Measurements from ENCODE around the gene TBC1D8B. TPM values are rescaled to one million over a fixed set of nuclear protein-coding genes. Genes with fewer than 3 reads are reported as not detected.

The TBC1D8B gene
- polyA plus RNA-seq, 1 of the 3 experiments (the other 2 are of a cell fraction), result 0.03 TPM

DNA sequence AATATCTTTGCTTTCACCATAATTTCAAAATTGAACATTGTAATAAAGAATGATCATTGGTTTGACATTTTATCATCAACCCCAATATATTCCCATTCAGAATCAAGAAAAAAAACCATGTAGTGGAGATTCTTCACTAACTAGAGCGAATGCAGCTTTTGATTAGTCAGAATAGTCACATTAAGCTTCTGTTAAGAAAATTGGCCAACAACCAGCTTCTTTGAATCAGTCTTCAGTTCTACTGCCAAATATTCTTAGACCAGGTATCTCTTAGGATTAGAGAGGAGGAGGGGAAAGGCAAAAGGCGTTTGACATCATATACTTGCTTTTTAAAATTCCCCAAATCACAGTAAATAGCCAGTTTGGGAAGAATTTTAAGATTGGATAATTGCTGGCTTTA lies 22.2 kb upstream of the TBC1D8B start:
- Histone ChIP-seq H3K27me3 (ENCODE audit: insufficient read depth) (peaks cover 14% of the 10 kb centered on the region), H3K36me3 (replicated peaks in 1 of 2; ENCODE audit: control insufficient read depth in 1 of 2, insufficient read depth in 2 of 2, low read length in 1 of 2) (no peaks in the 10 kb centered on the region), H3K9me2 (no peaks in the 10 kb centered on the region), H3K9me3 (no peaks in the 10 kb centered on the region), H3K4me2 (no peak overlapping the region), H3K27ac (ENCODE audit: low read depth in 2 of 2, low read length in 1 of 2) (no peak overlapping the region), H3K79me2 (ENCODE audit: insufficient read depth) (no peaks in the 10 kb centered on the region), H4K20me1 (ENCODE audit: insufficient read depth) (no peaks in the 10 kb centered on the region), H3F3A (replicated peaks; ENCODE audit: insufficient read depth) (no peaks in the 10 kb centered on the region), H2AFZ (ENCODE audit: low read depth) (no peak overlapping the region), H3K4me1 (ENCODE audit: control insufficient read depth in 1 of 2, insufficient read depth in 2 of 2, low read depth in 1 of 2, low read length in 1 of 2) (no peaks in the 10 kb centered on the region), H3K4me3 (ENCODE audit: low read depth in 2 of 2, low read length in 1 of 2) (no peak overlapping the region), H3K9ac (no peak overlapping the region)
- 2% methylated on average over 2 of the region's 2 CpGs for WGBS (ENCODE audit: low lambda C conversion rate)
- POLR2A ChIA-PET, result no interaction called here
- no peak for TF ChIP-seq SMC3 (IDR thresholded peaks at IDR 0.05; ENCODE audit: low read depth, low read length)
- TF ChIP-seq, protein P1, sequence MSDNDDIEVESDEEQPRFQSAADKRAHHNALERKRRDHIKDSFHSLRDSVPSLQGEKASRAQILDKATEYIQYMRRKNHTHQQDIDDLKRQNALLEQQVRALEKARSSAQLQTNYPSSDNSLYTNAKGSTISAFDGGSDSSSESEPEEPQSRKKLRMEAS (IDR thresholded peaks at IDR 0.05; ENCODE audit: low read depth), result no peak
- CTCF ChIA-PET, result no interaction called here
- DNase-seq, result no peak

- ChIA-PET POLR2A (no interaction called here), CTCF (no interaction called here)
- H3K9ac ChIP-seq, result no peak overlapping the region
- H2AFZ ChIP-seq (ENCODE audit: low read depth), result no peak overlapping the region
- H3K4me3 ChIP-seq (ENCODE audit: low read depth in 2 of 2, low read length in 1 of 2), result no peak overlapping the region
- TF ChIP-seq EP300 (IDR thresholded peaks at IDR 0.05; ENCODE audit: borderline replicate concordance in 1 of 2, low read depth in 1 of 2, low read length in 1 of 2), result no peak
- no peaks in the 10 kb centered on the region for H3K36me3 ChIP-seq (replicated peaks in 1 of 2; ENCODE audit: control insufficient read depth in 1 of 2, insufficient read depth in 2 of 2, low read length in 1 of 2)
- H4K20me1 ChIP-seq (ENCODE audit: insufficient read depth), result no peaks in the 10 kb centered on the region
- H3K27ac ChIP-seq (ENCODE audit: low read depth in 2 of 2, low read length in 1 of 2), result no peak overlapping the region
- H3K27me3 ChIP-seq (ENCODE audit: insufficient read depth), result peaks cover 14% of the 10 kb centered on the region
- no peaks in the 10 kb centered on the region for H3K9me2 ChIP-seq
- H3K4me2 ChIP-seq, result no peak overlapping the region
- H3F3A ChIP-seq (replicated peaks; ENCODE audit: insufficient read depth), result no peaks in the 10 kb centered on the region
- H3K4me1 ChIP-seq (ENCODE audit: control insufficient read depth in 1 of 2, insufficient read depth in 2 of 2, low read depth in 1 of 2, low read length in 1 of 2), result no peaks in the 10 kb centered on the region
- DNase-seq, result no peak
- WGBS (ENCODE audit: low lambda C conversion rate), result 0% methylated on average over 1 of the region's 1 CpG
- H3K79me2 ChIP-seq (ENCODE audit: insufficient read depth), result no peaks in the 10 kb centered on the region
- no peaks in the 10 kb centered on the region for H3K9me3 ChIP-seq
Measured at GRCh38 chrX:106780664-106781377, 21.7 kb upstream of the TBC1D8B start.

- Histone ChIP-seq H4K20me1 (ENCODE audit: insufficient read depth) (no peaks in the 10 kb centered on the region), H3K36me3 (replicated peaks in 1 of 2; ENCODE audit: control insufficient read depth in 1 of 2, insufficient read depth in 2 of 2, low read length in 1 of 2) (no peaks in the 10 kb centered on the region), H3K9me2 (no peaks in the 10 kb centered on the region), H3K9me3 (no peaks in the 10 kb centered on the region), H3K4me1 (ENCODE audit: control insufficient read depth in 1 of 2, insufficient read depth in 2 of 2, low read depth in 1 of 2, low read length in 1 of 2) (no peaks in the 10 kb centered on the region), H3K79me2 (ENCODE audit: insufficient read depth) (no peaks in the 10 kb centered on the region), H3K27me3 (ENCODE audit: insufficient read depth) (peaks cover 14% of the 10 kb centered on the region; the same call in 1 of the 2 replicates), H3K9ac (no peak overlapping the region), H3K27ac (ENCODE audit: low read depth in 2 of 2, low read length in 1 of 2) (no peak overlapping the region), H2AFZ (ENCODE audit: low read depth) (no peak overlapping the region), H3F3A (replicated peaks; ENCODE audit: insufficient read depth) (no peaks in the 10 kb centered on the region), H3K4me3 (ENCODE audit: low read depth in 2 of 2, low read length in 1 of 2) (no peak overlapping the region), H3K4me2 (no peak overlapping the region)
- ChIA-PET POLR2A (no interaction called here), CTCF (no interaction called here)
- no peak for DNase-seq
- WGBS (ENCODE audit: low lambda C conversion rate), result 14% methylated on average over 7 of the region's 7 CpGs
- TF ChIP-seq, protein P1 (IDR thresholded peaks at IDR 0.05; ENCODE audit: low read depth), result no peak
- TF ChIP-seq SMC3 (IDR thresholded peaks at IDR 0.05; ENCODE audit: low read depth, low read length) (no peak), USF1 (IDR thresholded peaks at IDR 0.05; ENCODE audit: borderline replicate concordance, low read depth) (no peak), REST (IDR thresholded peaks at IDR 0.05; ENCODE audit: low read depth, low read length) (no peak), ZBTB33 (IDR thresholded peaks at IDR 0.05; ENCODE audit: borderline replicate concordance, low read depth) (no peak), YY1 (IDR thresholded peaks at IDR 0.05; ENCODE audit: low read depth) (no peak), SIN3A (IDR thresholded peaks at IDR 0.05; ENCODE audit: borderline replicate concordance, low read depth, low read length) (no peak), POLR2AphosphoS5 (IDR thresholded peaks at IDR 0.05; ENCODE audit: low read depth, low read length) (no peak)
- TF ChIP-seq, protein P2, sequence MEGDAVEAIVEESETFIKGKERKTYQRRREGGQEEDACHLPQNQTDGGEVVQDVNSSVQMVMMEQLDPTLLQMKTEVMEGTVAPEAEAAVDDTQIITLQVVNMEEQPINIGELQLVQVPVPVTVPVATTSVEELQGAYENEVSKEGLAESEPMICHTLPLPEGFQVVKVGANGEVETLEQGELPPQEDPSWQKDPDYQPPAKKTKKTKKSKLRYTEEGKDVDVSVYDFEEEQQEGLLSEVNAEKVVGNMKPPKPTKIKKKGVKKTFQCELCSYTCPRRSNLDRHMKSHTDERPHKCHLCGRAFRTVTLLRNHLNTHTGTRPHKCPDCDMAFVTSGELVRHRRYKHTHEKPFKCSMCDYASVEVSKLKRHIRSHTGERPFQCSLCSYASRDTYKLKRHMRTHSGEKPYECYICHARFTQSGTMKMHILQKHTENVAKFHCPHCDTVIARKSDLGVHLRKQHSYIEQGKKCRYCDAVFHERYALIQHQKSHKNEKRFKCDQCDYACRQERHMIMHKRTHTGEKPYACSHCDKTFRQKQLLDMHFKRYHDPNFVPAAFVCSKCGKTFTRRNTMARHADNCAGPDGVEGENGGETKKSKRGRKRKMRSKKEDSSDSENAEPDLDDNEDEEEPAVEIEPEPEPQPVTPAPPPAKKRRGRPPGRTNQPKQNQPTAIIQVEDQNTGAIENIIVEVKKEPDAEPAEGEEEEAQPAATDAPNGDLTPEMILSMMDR (IDR thresholded peaks at IDR 0.05), result no peak
Measured at GRCh38 chrX:106783716-106784115, 18.8 kb upstream of the TBC1D8B start.
